GM23338 (cell line): Measurements from ENCODE around the gene PKD1. TPM values are rescaled to one million over a fixed set of nuclear protein-coding genes. Genes with fewer than 3 reads are reported as not detected.

ENCODE experiments used
- ATAC-seq: fragments of 200-7000 bp; cut with Tn5 transposase; 3 replicates; pipeline ENCODE4 v1.9.1; 2020
- DNase-seq: peaks from one replicate; pipeline ENCODE4 v3.0.0-alpha.2; 2015; ENCODE audit warnings: low spot score
- H2AFZ ChIP-seq: fragments of 200-600 bp; sonication (generic); 2 replicates; pipeline ENCODE4 v1.8.0; 2016; ENCODE audit warnings: antibody characterized with exemption, mild to moderate bottlenecking, moderate library complexity
- H3F3A ChIP-seq: fragments of 200-600 bp; sonication (generic); replicated peaks from 2 replicates; pipeline ENCODE4 v1.8.0; 2017; ENCODE audit warnings: antibody characterized with exemption, mixed run types, low read depth
- H3K27ac ChIP-seq: fragments of 200-600 bp; sonication (generic); 2 replicates; pipeline ENCODE4 v1.6.1; 2016; ENCODE audit warnings: low read depth
- H3K27me3 ChIP-seq: fragments of 200-600 bp; sonication (generic); 2 replicates; pipeline ENCODE4 v1.8.0; 2016; ENCODE audit warnings: mild to moderate bottlenecking, mixed run types, moderate library complexity; ENCODE audit not compliant: insufficient read depth
- H3K36me3 ChIP-seq: fragments of 200-600 bp; sonication (generic); 2 replicates; pipeline ENCODE4 v1.8.0; 2016; ENCODE audit warnings: mild to moderate bottlenecking; ENCODE audit not compliant: insufficient read depth
- H3K4me1 ChIP-seq: fragments of 200-600 bp; sonication (generic); 2 replicates; pipeline ENCODE4 v1.8.0; 2016; ENCODE audit warnings: mild to moderate bottlenecking, moderate library complexity; ENCODE audit not compliant: insufficient read depth
- H3K4me2 ChIP-seq: fragments of 200-600 bp; sonication (generic); 2 replicates; pipeline ENCODE4 v1.7.1; 2017; ENCODE audit warnings: mixed run types
- H3K4me3 ChIP-seq: fragments of 200-600 bp; sonication (generic); 2 replicates; pipeline ENCODE4 v1.6.1; 2016; ENCODE audit warnings: mixed run types
- H3K79me2 ChIP-seq: fragments of 200-600 bp; sonication (generic); replicated peaks from 2 replicates; pipeline ENCODE4 v1.8.0; 2017; ENCODE audit warnings: mild to moderate bottlenecking; ENCODE audit not compliant: insufficient read depth
- H3K9me2 ChIP-seq: fragments of 200-600 bp; sonication (generic); 2 replicates; pipeline ENCODE4 v1.8.0; 2017; ENCODE audit not compliant: insufficient read depth
- H4K20me1 ChIP-seq: fragments of 200-600 bp; sonication (generic); replicated peaks from 2 replicates; pipeline ENCODE4 v1.8.0; 2017; ENCODE audit warnings: mild to moderate bottlenecking; ENCODE audit not compliant: insufficient read depth
- H3K27ac Mint-ChIP-seq: 2 replicates; pipeline ENCODE4 v1.8.0; 2020; ENCODE audit warnings: inconsistent platforms, mild to moderate bottlenecking, moderate library complexity, mixed read lengths
- H3K27me3 Mint-ChIP-seq: 3 replicates; pipeline ENCODE4 v1.8.0; 2022; ENCODE audit warnings: low read depth, mild to moderate bottlenecking, moderate library complexity, mixed read lengths, inconsistent platforms; ENCODE audit not compliant: insufficient read depth, poor library complexity
- H3K36me3 Mint-ChIP-seq: 3 replicates; pipeline ENCODE4 v1.8.0; 2021; ENCODE audit warnings: low read depth, mild to moderate bottlenecking, inconsistent platforms, moderate library complexity, mixed read lengths
- H3K4me1 Mint-ChIP-seq: 3 replicates; pipeline ENCODE4 v1.8.0; 2020; ENCODE audit warnings: mild to moderate bottlenecking, inconsistent platforms, mixed read lengths
- H3K4me3 Mint-ChIP-seq: 3 replicates; pipeline ENCODE4 v1.8.0; 2021; ENCODE audit warnings: moderate library complexity, mild to moderate bottlenecking, inconsistent platforms, mixed read lengths
- H3K9me3 Mint-ChIP-seq: 3 replicates; pipeline ENCODE4 v1.8.0; 2020; ENCODE audit warnings: moderate library complexity, mild to moderate bottlenecking, inconsistent platforms, mixed read lengths
- CREB1 ChIP-seq: fragments of 250-450 bp; sonication (Bioruptor Pico); IDR thresholded peaks from 2 replicates; pipeline ENCODE4 v1.5.0; 2020; ENCODE audit warnings: low read depth, mild to moderate bottlenecking, moderate library complexity
- POLR2AphosphoS5 ChIP-seq: IDR thresholded peaks from 2 replicates; pipeline ENCODE4 v1.6.1; 2016; ENCODE audit warnings: antibody characterized with exemption, low read depth
- ZNF462 ChIP-seq: fragments of 250-450 bp; sonication (Bioruptor Pico); IDR thresholded peaks from 2 replicates; pipeline ENCODE4 v1.5.0; 2020; ENCODE audit warnings: mild to moderate bottlenecking, moderate library complexity
- polyA plus RNA-seq: library from polyadenylated mRNA; unstranded; fragments of >200 nt; fragmentation: Nextera tagmentation; extraction: Ambion mirVana; gene quantifications from 2 replicates; pipeline ENCODE4 v1.2.1, GENCODE V29; 2016
- total RNA-seq: library from RNA; depleted of rRNA; stranded (reverse); fragments of >200 nt; shearing (Covaris generic); gene quantifications from 2 replicates; pipeline ENCODE4 v1.2.3, GENCODE V29; 2014

The PKD1 gene
- total and polyA plus RNA-seq, 2 experiments from 2014 or later: 21.1 to 107 TPM

- peaks cover 39% of the 10 kb centered on the region for H3K36me3 Mint-ChIP-seq
- H3K4me3 Mint-ChIP-seq: peak overlapping the region; percentile 75
- no peak overlapping the region for H2AFZ ChIP-seq
- peaks cover 15% of the 10 kb centered on the region for H3K9me3 Mint-ChIP-seq
- peak; percentile 53 for DNase-seq
- peaks cover 58% of the 10 kb centered on the region for H3K27me3 Mint-ChIP-seq
- no peak overlapping the region; the same call in 1 of the 2 replicates for H3K27ac ChIP-seq
- H3K4me3 ChIP-seq: peak overlapping the region; percentile 79
- peaks cover 20% of the 10 kb centered on the region; the same call in 1 of the 2 replicates for H3K36me3 ChIP-seq
- H3K4me1 ChIP-seq: peaks cover 32% of the 10 kb centered on the region
- H3K4me1 Mint-ChIP-seq: peaks cover 30% of the 10 kb centered on the region
- H4K20me1 ChIP-seq: peaks cover 33% of the 10 kb centered on the region
- H3K79me2 ChIP-seq: peaks cover 25% of the 10 kb centered on the region
- no peak for TF ChIP-seq CREB1
- TF ChIP-seq ZNF462: no peak
- TF ChIP-seq POLR2AphosphoS5: peak; percentile 52; the same call in 1 of the 2 replicates
- ATAC-seq: peak; percentile 2
- H3K9me2 ChIP-seq: no peaks in the 10 kb centered on the region
- H3K27me3 ChIP-seq: peaks cover 9% of the 10 kb centered on the region; the same call in 1 of the 2 replicates
- no peak overlapping the region for H3K27ac Mint-ChIP-seq
- H3K4me2 ChIP-seq: peak overlapping the region; percentile 100
- peaks cover 63% of the 10 kb centered on the region for H3F3A ChIP-seq
Measured at GRCh38 chr16:2149630-2150417, 14.1 kb upstream of the PKD1 start.
